ENCODE results near the gene PACS1.

PACS1 gene

DNA sequence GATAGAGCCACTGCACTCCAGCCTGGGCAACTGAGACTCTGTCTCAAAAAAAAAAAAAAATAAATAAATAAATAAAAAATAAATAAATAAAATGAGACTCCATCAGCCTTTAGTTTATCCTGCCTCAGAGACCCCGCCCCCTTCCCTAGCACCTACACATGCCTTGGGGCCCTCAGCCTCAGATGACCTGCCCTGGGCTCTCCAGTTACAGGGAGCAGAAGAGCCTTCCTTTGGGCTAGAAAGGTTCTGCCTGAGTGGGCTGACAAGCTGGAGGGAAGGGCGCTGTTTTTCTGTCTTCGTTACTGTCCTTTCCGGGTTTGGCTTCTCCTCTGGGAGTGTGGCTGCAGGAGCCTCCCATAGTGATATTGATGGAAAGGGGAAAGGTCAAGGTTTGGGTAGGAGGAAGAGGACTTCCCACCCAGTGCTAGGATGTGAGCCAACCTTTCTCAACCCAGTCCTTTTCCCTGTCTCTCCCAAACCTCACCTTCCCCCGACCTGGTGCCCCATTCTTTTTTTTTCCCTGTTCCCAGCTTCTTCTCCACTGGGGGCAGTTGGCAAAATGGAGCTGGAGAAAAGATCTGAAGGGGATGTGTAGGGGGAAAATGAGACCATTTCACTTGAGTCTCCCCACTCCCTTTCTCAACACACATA is 19.4 kb upstream of the PACS1 start:
- peak; percentile 43 for DNase-seq

DNA sequence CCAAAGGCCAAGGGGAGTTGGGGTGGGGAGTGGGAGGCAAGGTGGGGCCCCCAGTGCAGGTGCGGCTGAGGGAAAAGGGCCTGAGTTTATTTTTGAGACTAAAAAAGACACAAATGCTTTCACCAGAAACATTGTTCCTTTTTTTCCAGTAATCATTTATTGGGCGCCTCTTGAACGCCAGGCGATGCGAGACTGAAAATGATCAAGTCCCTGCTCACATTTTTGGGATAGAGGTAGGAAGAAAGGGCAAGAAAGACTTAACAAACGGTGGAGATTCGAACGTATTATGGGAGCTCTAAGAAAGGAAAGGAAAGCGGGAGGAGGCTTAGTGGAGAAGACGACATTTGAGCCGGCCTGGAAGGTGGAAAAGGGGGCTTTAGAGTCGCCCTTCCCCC is 18.7 kb upstream of the PACS1 start:
- peak; percentile 67 for DNase-seq

DNA sequence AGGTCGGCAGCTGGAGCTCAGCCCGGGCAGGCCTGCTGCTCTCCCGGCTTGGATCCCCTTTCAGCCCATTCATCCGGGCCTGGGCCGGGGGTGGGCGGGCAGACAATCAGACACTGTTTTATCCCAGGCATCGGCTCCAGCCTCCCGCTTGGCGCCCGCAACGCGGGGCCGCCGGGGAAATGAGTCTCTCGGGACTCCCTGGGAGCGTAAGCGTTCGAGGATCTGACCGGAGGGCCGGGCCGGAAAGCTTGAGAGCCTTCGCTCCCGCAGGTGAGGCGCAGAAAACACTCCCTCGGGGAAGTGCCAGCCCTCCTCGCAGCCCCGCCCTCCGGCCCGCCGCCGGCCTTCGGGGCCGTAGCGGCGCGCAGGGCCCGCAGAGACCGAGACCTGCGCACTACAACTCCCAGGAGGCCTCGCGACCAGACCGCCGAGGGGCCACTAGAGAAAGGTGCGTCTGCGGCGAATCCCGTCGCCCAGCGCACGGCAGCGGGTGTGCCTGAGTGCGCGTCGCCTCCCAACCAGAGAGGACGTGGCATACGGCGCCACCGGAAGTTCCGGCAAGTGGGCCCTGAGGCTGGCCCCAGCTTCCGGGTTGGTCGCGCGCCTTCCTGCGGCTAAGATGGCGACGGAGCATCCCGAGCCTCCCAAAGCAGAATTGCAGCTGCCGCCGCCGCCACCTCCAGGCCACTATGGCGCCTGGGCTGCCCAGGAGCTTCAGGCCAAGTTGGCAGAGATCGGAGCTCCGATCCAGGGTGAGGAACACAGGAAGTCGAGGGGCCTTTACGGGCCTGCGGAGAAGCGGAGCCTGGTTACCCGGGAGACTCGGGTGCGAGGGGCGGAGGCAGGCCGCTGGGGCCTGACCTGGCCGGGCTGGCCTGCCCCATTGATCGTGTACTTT is 18.1 kb upstream of the PACS1 start, which contains the start of gene SF3B2:
Gene SF3B2 (plus strand): TSS at position 599 of the 898 bp plus-strand sequence. CDS start 21 bp downstream, at position 620.
- DNase-seq = peak; percentile 99

DNA sequence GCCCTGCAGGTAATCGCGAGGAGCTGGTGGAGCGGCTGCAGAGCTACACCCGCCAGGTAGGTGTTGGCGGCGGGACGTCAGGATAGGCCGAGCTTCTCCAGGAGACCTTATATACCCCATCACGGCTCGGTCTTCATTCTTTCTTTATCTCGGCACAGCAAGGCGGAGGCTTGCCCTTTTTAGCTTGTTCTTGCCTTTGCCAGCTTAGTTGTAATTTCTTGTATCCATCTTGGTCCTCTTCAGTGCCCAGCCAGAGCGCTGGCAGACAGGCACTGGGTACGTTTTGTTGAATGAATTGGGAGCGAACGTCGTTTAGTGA is 17.4 kb upstream of the PACS1 start:
- no peak for DNase-seq

DNA sequence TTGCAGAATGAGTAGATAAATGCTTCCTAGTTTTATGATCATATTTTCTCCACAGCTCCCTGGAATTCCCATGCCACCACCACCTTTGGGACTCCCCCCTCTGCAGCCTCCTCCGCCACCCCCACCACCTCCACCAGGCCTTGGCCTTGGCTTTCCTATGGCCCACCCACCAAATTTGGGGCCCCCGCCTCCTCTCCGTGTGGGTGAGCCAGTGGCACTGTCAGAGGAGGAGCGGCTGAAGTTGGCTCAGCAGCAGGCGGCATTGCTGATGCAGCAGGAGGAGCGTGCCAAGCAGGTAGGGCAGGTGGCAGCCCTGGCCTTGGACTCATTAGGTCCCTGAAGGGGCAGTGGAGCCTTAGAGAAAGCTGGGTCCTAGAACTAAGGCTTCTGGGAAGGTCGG is 15.1 kb upstream of the PACS1 start:
- DNase-seq = no peak

DNA sequence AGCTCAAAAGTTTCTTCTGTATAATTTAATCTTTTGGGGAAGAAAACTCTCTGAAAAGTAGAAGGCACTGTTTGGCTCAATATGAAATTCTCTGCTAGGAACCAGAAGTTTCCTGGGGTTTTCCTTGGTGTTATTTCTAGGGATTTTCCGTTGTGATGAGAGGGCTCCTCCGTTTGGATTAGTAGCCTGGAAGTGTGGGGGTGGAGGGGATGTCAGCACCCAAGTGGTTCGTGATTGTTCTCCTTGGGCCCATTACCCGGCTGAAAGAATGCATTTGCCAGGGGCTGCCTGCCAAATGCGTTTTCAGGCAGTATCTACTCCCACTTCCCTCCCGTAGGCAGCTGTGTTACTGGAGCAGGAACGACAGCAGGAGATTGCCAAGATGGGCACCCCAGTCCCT is 13.6 kb upstream of the PACS1 start:
- no peak for DNase-seq

DNA sequence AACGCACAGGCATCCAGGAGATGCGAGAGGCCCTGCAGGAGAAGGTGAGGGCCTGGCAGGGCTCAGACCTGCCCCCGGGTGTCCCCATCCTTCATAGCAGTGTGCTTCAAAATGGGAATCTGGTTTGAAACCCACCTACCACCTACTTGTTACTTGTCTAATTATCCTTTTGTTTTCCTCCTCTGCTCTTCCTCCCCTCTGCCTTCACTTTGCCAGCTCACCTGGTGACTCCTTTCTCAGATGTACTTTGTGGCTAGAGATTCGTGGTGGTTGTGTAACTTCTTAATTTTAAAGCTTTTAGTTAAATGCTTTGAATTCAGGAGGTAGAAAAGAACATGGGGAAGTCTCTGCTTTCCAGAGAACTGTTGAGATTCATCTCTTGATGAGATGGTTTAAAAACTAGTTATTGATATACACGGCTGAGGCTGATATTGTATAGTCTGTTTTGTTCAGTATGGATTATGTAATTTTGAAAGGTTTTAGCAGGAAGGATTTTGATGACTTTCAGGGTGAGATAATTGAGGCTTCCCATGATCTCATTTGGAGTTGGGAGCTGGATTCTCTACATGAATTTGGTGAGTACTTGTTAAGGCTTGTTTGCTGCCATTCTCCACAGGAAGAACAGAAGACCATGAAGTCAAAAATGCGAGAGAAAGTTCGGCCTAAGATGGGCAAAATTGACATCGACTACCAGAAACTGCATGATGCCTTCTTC is 9.9 kb upstream of the PACS1 start:
- DNase-seq = no peak

DNA sequence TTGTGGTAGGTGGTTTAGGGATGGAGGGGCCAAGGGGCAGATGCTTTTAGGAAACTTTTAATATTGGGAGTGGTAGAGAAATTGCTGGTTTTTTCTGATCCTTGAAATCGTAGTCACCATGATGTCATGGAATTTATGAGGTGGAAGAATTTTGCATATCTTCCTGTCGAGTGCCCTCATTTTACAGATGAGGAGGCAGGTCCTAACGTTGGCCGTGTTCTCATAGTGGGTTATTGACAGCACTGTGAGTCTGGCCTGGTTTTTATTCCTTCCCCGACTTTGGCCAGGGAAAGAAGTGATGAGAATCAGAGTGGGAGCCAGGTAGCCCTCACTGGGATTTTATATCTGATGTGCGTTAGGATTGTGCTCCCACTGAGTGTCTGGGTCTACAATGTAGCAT is 8.8 kb upstream of the PACS1 start:
- DNase-seq = no peak

DNA sequence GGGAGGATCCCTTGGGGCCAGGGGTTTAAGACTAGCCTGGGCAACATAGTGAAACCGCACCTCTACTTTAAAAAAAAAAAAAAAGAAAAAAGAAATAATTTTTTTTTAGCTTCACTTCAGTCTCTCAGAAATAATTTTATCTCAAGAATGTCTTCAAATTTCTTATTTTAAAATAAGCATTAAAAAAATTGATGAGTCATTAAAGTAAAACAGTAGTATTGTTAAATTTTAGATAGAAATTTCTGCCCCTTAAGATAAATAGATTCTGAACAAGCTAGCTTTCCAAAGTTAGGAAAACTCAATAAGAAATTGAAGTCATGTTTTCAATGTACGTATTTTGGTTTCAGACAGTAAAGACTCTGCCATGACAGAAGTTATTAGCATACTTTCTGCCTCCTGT is 7.7 kb upstream of the PACS1 start:
- no peak for DNase-seq

DNA sequence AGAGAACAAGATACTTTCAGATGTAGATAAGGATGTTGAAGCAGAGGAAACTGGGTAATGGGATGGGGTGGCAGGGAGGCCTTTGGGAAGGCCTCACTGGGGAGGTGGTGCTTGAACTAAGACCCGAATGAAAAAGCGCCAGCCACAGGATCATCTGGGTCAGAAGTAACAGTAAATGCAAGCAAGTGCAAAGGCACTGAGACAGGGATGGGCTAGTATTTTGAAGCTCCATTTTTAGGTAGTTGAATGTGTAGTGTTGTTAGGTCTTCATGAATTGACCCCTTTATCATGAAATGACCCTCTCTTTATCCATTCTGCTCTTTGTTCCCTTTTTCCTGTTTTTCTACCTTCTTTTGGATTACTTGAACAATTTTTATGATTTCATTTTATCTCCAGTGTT is 6.2 kb upstream of the PACS1 start:
- no peak for DNase-seq

DNA sequence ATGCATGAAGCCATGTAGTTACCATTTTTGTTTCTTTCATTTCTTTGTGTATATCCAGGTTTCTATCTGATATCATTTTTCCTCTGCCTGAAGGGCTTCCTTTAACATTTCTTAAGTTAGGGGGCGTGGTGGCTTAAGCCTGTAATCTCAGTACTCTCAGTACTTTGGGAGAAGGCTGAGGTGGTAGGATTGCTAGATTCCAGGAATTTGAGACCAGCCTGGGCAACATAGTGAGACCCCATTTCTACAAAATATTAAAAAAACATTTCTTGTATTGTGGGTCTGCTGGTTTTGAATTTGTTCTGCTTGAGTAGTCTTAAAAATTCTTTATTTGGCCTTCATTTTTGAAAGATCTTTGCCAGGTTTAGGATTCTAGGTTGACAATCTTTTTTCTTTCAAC is 5.5 kb upstream of the PACS1 start:
- DNase-seq = no peak

DNA sequence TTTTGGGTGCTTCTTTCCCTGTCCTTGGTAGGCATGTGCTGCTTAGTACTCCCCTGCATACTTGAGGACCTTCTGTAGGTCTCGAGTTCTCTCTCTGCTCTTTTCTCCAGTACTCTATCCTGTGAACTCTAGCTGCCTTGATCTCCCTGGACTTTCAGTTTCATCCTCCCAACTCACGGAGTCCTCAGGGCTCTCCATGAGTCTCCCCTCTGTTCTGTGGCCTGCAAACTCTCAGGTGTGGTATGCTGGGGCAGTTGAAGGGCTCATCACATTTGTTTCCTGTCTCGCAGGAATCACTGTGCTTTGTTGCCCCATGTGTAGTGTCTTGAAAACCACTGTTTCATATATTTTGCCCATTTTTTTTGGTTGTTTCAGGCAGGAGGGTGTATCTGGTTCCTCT is 3.3 kb upstream of the PACS1 start:
- DNase-seq = no peak

DNA sequence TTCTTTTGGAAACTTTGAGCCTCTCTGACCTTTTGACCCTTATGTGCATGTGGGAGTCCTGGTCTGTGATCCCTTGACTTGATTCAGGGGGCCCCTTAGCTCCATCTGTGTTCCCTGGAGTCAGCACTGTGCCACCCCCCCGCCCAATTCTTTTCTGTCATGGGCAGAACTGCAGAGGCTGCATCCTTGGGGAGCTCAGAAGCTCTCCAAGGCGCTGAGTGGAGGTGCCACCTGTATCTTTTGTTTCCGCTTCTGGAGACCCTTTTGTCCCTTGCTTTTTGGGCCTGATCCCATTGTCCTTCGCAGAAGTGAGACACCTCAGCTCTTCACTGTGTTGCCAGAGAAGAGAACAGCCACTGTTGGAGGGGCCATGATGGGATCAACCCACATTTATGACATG is 2.4 kb upstream of the PACS1 start:
- no peak for DNase-seq

DNA sequence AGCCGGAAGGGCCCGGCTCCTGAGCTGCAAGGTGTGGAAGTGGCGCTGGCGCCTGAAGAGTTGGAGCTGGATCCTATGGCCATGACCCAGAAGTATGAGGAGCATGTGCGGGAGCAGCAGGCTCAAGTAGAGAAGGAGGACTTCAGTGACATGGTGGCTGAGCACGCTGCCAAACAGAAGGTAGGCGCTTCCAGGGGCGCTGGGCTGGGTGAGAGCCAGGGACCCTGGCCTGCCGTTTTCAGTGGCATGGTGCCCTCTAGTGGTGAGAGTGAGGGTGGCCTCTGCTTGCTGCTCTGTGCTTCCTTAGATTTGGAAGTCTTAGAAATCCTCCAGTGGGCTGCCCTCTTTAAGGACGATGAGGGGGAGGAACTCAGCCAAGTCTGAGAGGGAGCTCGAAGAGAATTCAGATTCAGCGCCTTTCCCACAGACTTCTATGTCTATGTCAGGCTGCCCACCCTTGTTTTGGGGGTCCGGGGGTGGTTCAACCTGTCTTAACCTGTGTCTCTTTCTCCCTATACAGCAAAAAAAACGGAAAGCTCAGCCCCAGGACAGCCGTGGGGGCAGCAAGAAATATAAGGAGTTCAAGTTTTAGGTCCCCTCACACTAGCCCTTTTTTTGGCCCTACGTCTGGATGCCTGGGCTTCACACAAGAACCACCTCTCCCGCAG is 1.8 kb upstream of the PACS1 start:
- peak; percentile 85 for DNase-seq

DNA sequence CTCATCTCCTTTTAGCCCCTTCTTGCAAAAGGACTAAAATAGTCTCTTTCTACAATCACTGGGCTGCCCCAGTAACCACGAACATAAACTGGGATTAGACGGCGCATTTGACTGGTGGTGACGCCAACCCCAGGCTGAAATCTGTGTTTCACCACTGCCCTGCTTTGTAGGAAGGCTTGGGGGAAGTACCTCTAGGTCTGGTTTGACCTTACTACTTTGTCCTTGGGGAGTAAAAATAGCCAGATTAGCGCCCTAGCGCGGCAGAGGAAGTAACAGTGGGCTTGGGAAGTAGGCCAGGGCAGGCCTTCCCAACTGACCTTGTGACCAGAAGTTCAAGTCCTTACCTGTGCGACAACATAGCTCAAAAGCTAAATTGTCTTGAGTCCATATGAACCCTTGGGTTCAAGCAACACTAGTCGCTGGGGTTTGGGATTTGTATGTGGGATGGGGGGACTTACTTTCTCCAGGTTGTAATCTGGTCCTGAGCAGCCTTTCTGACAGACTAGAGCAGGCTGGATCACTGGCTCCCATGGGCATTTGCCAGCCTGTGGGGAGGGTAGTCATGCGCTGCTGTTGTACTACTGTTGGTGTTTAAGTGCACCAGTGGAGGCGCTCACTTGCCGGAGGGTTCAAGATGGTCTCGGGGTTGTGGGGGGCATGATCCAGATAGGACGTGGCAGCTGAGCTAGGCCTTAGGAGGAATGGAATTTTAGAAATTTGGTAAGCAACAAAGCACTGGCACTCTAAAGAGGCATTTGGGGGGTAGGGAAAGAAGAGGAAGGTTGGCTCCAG is 953 bp upstream of the PACS1 start:
- DNase-seq = peak; percentile 65

DNA sequence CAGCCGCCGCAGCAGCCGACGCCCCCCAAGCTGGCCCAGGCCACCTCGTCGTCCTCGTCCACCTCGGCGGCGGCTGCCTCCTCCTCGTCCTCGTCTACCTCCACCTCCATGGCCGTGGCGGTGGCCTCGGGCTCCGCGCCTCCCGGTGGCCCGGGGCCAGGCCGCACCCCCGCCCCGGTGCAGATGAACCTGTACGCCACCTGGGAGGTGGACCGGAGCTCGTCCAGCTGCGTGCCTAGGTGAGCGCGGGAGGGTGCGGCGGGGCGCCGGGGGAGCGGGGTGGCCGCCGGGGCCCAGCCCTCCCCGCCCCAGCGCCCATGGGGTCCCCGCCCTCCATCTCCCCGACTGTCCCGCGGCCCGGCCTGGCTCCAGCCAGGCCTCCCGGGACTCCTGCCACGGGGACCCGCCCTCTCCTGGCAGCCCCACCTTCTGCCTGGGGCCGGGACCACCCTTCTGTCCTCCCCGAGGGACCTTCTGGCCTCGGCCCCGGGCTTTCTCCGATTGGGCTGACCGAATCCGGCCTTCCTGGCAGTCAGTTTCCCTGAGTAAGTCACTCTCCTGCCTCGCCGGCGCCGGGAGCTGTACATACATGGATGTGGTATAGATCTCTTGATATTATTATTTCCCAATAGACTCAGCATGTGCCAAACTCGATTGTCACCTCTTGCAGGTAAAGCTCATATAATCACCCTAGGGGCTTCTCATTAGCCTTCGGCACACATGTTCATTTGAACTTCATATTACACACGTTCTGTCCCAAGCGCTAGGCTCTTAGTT is 720 bp downstream of the PACS1 start:
- peak; percentile 65 for DNase-seq

DNA sequence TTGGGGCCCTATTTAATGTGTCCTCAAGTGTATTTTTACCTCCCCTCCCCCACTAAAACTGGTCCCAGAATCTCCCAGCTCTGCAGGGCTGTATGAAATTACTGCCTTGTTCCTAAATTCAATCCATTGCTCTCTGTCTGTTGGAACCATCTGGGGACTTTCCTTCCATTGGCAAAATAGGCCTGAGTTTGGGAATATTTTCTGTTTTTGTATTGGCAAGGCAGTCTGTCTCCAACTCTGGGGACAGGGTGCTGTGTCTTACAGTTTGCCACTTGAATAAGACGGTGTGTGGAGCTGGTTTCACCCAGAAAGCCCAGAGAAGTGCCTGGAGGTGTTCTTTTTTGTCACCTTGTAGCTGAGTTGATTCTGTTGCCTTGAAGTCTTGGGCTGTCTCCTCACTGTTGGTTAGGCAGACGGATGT is 1.3 kb downstream of the PACS1 start:
- DNase-seq = no peak

DNA sequence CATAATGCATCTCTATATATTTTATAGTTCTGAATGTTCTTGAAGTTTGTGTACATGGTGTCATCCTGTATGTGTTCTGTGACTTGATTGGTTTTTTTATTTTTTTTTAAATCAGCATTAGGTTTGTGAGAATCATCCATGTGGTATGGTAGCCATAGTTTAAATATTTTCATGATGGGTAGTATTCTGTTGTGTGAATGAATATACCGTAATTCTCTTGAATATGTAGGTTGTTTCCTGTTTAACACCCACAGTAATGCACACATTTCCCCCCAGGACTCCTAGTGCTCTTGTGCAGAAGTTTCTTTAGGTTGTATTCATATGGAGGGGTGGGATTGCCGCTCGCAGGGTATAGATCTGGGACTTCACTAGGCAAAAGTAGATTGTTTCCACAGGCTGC is 2.0 kb downstream of the PACS1 start:
- DNase-seq = no peak

DNA sequence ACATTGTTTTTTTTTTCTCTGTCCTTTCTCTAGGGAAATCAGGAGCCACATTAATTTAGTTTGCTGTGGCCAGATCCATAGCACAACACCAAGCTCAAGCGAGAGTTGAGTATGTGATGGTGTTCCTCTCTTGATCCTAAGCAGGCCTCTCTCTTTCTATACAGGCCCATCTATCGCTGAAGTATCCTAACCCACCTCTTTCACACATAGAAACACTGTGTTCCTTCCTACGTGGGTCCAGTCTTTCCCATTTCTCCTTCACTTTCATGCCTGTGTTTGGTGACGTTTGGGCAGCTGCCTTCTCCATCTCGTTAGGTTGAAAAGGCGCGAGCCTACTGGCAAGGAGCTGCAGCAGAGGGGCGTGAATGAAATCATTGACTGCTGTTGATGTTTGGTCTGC is 2.4 kb downstream of the PACS1 start:
- DNase-seq = no peak

DNA sequence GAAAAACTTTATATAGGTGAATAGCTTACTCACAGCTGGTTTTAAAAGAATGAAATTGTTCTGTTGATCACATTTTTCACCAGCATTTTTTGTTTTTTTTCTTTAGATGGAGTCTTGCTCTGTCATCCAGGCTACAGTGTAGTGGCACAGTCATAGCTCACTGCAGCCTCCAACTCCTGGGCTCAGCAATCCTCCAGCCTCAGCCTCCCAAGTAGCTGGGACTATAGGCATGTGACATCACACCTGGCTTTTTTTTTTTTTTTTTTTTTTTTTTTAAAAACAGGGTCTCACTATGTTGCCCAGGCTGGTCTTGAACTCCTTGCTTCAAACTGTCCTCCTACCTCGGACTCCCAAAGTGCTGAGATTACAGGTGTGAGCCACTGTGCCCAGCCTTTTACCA is 3.6 kb downstream of the PACS1 start:
- DNase-seq = no peak

DNA sequence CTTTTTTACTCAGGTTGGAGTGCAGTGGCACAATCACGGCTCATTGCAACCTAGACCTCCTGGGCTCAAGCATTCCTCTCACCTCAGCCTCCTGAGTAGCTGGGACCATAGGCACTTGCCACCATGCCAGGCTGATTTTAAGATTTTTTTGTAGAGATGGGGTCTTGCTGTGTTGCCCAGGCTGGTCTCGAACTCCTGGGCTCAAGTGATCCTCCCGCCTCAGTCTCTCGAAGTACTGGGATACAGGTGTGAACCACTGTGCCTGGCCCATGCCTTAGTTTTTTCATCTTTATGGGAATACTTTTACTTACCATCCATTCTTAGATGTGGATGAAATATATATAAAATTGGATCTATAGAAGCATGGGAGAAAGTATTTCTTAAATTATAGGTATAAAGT is 5.2 kb downstream of the PACS1 start:
- no peak for DNase-seq

DNA sequence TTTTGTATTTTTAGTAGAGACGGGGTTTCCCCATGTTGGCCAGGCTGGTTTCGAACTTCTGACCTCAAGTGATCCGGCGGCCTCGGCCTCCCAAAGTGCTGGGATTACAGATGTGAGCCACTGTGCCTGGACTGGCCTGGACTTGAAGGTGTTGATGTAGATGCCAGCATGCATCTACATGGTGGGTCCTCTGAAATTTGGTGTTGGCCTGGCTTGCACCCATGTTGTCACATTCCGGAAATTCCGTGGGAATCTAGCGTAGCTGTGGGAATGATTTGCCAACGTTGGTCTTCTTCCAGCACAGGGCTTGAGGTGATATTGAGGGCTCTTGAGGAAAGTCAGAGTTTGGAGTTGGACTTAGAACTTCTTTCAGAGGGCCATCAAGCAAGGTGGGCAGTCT is 6.5 kb downstream of the PACS1 start:
- no peak for DNase-seq

Measured in DMS53 (cell line).